Measurements from ENCODE around the gene AHNAK. TPM values are rescaled to one million over a fixed set of nuclear protein-coding genes. Genes with fewer than 3 reads are reported as not detected.
A peak's percentile ranks its signal among the peaks of the same experiment; 100 is the strongest.

AHNAK gene
- total RNA-seq, 3 donors from 2014 or later: 473 to 1,283 (median 535) TPM

GRCh38 chr11:62466444-62466843, 80.2 kb downstream of the AHNAK start:
- DNase-seq: no peak
- intact Hi-C loops (cut with DNase I, micrococcal nuclease): no loop called here
- no peak for TF ChIP-seq CTCF (IDR thresholded peaks at IDR 0.05)
- Histone ChIP-seq H3K36me3 (ENCODE audit: low read depth) (no peaks in the 10 kb centered on the region), H3K4me3 (no peak overlapping the region), H3K9me3 (no peaks in the 10 kb centered on the region), H3K4me1 (ENCODE audit: low read depth) (peaks cover 3% of the 10 kb centered on the region)
- ATAC-seq: no peak

GRCh38 chr11:62464655-62465054, 82.0 kb downstream of the AHNAK start:
- H3K4me1 ChIP-seq (ENCODE audit: low read depth): peaks cover 3% of the 10 kb centered on the region
- DNase-seq (no peak), ATAC-seq (peak; percentile 42)
- no peak overlapping the region for H3K4me3 ChIP-seq
- H3K36me3 ChIP-seq (ENCODE audit: low read depth): no peaks in the 10 kb centered on the region
- no peak for TF ChIP-seq CTCF (IDR thresholded peaks at IDR 0.05)
- no peaks in the 10 kb centered on the region for H3K9me3 ChIP-seq
- intact Hi-C loops (cut with DNase I, micrococcal nuclease): no loop called here

GRCh38 chr11:62463121-62463542, 83.5 kb downstream of the AHNAK start:
- Histone ChIP-seq H3K36me3 (ENCODE audit: low read depth) (no peaks in the 10 kb centered on the region), H3K4me1 (ENCODE audit: low read depth) (peaks cover 11% of the 10 kb centered on the region), H3K9me3 (no peaks in the 10 kb centered on the region), H3K4me3 (no peak overlapping the region)
- no peak for TF ChIP-seq CTCF (IDR thresholded peaks at IDR 0.05)
- intact Hi-C loops (cut with DNase I, micrococcal nuclease): no loop called here
- DNase-seq: no peak
- no peak for ATAC-seq

- intact Hi-C loops (cut with DNase I, micrococcal nuclease): no loop called here
- H3K36me3 ChIP-seq (ENCODE audit: low read depth): no peaks in the 10 kb centered on the region
- TF ChIP-seq CTCF (IDR thresholded peaks at IDR 0.05): no peak
- no peaks in the 10 kb centered on the region for H3K9me3 ChIP-seq
- no peak overlapping the region for H3K4me3 ChIP-seq
- ATAC-seq (no peak), DNase-seq (no peak)
- peaks cover 11% of the 10 kb centered on the region for H3K4me1 ChIP-seq (ENCODE audit: low read depth)
Observed at GRCh38 chr11:62462508-62462892, 84.1 kb downstream of the AHNAK start.

- DNase-seq: no peak
- H3K9me3 ChIP-seq: no peaks in the 10 kb centered on the region
- H3K36me3 ChIP-seq (ENCODE audit: low read depth): no peaks in the 10 kb centered on the region
- H3K4me3 ChIP-seq: no peak overlapping the region
- no peak for TF ChIP-seq CTCF (IDR thresholded peaks at IDR 0.05)
- H3K4me1 ChIP-seq (ENCODE audit: low read depth): peaks cover 11% of the 10 kb centered on the region
- intact Hi-C loops (cut with DNase I, micrococcal nuclease): no loop called here
- ATAC-seq: peak; percentile 46
Observed at GRCh38 chr11:62461740-62462507, 84.7 kb downstream of the AHNAK start.

Measured in mucosa of descending colon (tissue), 3 donors.